Body of pancreas (tissue), 4 donors: ENCODE measurements around the gene RBM33. TPM values are rescaled to one million over a fixed set of nuclear protein-coding genes. Genes with fewer than 3 reads are reported as not detected.
A peak's percentile ranks its signal among the peaks of the same experiment; 100 is the strongest.

Source experiments
- ATAC-seq: fragments of 150-250 bp; one replicate; pipeline ENCODE4 v1.9.1; 2016
- DNase-seq, 4 donors: peaks; one replicate each; pipeline ENCODE4 v3.0.0-alpha.2; 2019
- H3K27ac ChIP-seq, 4 donors: fragments of 200-600 bp; sonication (generic); 1 replicate in 3 of 4; 2 replicates in 1 of 4; pipeline versions ENCODE4 v1.5.1 to v1.6.1; 2016 to 2019; ENCODE audit warnings: mild to moderate bottlenecking in 1 of 4, mixed read lengths in 1 of 4, moderate library complexity in 1 of 4
- H3K27me3 ChIP-seq, 2 donors: fragments of 200-600 bp; sonication (generic); one replicate each; pipeline ENCODE4 v1.6.0; 2016; ENCODE audit warnings: mild to moderate bottlenecking in 1 of 2
- H3K36me3 ChIP-seq, 2 donors: fragments of 200-600 bp; sonication (generic); replicated peaks in 1 of 2; 2 replicates each; pipeline ENCODE4 v1.5.1; 2016; ENCODE audit warnings: low read depth in 2 of 2; ENCODE audit not compliant: insufficient read depth in 1 of 2
- H3K4me1 ChIP-seq: fragments of 200-600 bp; sonication (generic); one replicate; pipeline ENCODE4 v1.6.0; 2016
- H3K4me3 ChIP-seq, 2 donors: fragments of 200-600 bp; sonication (generic); 1 replicate in 1 of 2; 2 replicates in 1 of 2; pipeline ENCODE4 v1.5.1; 2016 to 2019
- H3K9me3 ChIP-seq, 3 donors: fragments of 200-600 bp; sonication (generic); 1 replicate in 2 of 3; 2 replicates in 1 of 3; pipeline ENCODE4 v1.5.1; 2016
- POLR2A ChIP-seq, 3 donors: fragments of 450-650 bp; IDR thresholded peaks; one replicate each; pipeline ENCODE4 v1.6.1; 2016; ENCODE audit warnings: antibody characterized with exemption in 3 of 3, mild to moderate bottlenecking in 2 of 3
- WGBS, 2 donors: methylation state at CpG; one replicate each; pipeline ENCODE4 v1.1.5; 2017; 5-methylcytosine and 5-hydroxymethylcytosine counted together
- intact Hi-C: fragments of 100-400 bp; cut with DNase I; formaldehyde crosslinking; loops from one replicate; pipeline ENCODE4 v1.15.1; 2023
- total RNA-seq, 2 donors: library from RNA; depleted of rRNA; stranded (reverse); fragments of >200 nt; gene quantifications; one replicate each; pipeline ENCODE4 v1.1.0, GENCODE V29; 2016
- TF ChIP-seq, protein P1 (sequence below), 7 experiments: fragments of 450-650 bp in 4 of 7; fragments of 200-600 bp in 3 of 7; sonication (generic) in 3 of 7; IDR thresholded peaks; one replicate each; pipeline ENCODE4 v1.5.1; 2016 to 2019; ENCODE audit warnings: antibody characterized with exemption in 7 of 7

RBM33 gene
- total RNA-seq, 2 donors from 2014 or later: 30.6 to 78.4 TPM

DNA sequence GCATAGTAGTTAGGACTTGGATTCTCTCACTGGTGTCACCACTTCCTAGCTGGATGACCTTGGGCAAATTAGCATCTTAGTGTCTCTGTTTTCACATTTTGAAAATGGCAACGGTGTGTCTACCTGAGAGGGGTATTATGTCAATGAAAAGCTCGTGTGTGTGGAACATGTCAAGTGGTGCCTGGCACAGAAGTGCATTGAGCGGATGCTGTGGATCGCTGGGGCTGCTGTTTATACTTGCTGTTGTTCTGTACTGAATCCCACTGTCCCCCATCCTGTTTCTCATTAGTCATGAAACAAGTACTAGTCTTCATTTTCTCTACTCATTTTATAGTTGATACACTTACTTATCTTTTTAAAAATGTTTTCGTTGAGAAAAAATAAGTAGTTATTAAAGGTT lies 26.1 kb downstream of the RBM33 start:
- no peak for TF ChIP-seq POLR2A (IDR thresholded peaks at IDR 0.05)
- TF ChIP-seq, protein P1, sequence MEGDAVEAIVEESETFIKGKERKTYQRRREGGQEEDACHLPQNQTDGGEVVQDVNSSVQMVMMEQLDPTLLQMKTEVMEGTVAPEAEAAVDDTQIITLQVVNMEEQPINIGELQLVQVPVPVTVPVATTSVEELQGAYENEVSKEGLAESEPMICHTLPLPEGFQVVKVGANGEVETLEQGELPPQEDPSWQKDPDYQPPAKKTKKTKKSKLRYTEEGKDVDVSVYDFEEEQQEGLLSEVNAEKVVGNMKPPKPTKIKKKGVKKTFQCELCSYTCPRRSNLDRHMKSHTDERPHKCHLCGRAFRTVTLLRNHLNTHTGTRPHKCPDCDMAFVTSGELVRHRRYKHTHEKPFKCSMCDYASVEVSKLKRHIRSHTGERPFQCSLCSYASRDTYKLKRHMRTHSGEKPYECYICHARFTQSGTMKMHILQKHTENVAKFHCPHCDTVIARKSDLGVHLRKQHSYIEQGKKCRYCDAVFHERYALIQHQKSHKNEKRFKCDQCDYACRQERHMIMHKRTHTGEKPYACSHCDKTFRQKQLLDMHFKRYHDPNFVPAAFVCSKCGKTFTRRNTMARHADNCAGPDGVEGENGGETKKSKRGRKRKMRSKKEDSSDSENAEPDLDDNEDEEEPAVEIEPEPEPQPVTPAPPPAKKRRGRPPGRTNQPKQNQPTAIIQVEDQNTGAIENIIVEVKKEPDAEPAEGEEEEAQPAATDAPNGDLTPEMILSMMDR (IDR thresholded peaks at IDR 0.05): no peak
- H3K4me1 ChIP-seq: peaks cover 25% of the 10 kb centered on the region
- H3K27ac ChIP-seq: peak overlapping the region in 1 of 4 donors; percentile 56

DNA sequence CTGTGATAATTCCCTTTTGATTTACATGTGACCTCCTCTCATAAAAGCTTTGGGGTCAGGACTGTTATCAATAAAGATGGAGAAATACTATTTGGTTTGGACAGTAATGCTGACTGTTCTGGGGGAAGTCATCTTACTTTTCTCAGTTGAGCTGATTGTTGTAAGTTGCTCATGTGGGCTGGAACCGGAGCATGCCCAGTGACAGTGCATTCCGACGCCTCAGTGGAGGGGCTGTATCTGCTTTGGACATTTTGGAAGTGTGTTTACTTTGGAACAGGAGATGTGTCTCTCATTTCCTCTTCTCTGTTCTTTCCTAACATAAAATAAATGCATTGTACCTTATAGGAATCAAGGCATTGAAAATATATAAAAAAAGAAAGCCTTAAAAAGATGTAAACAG lies 30.1 kb downstream of the RBM33 start:
- no peak overlapping the region for H3K4me3 ChIP-seq
- TF ChIP-seq POLR2A (IDR thresholded peaks at IDR 0.05): no peak
- TF ChIP-seq, protein P1 (IDR thresholded peaks at IDR 0.05): no peak
- intact Hi-C loops: no loop called here
- 93 to 96% methylated on average over 3 of the region's 3 CpGs for WGBS, 2 donors
- H3K27ac ChIP-seq: no peak overlapping the region
- no peaks in the 10 kb centered on the region for H3K9me3 ChIP-seq
- ATAC-seq: no peak
- no peaks in the 10 kb centered on the region for H3K27me3 ChIP-seq
- DNase-seq: no peak
- H3K4me1 ChIP-seq: peaks cover 20% of the 10 kb centered on the region
- H3K36me3 ChIP-seq: no peaks in the 10 kb centered on the region

More for the DNA sequence above, 26.1 kb downstream of the RBM33 start:
- Histone ChIP-seq H3K27me3 (no peaks in the 10 kb centered on the region), H3K9me3 (no peaks in the 10 kb centered on the region), H3K36me3 (no peaks in the 10 kb centered on the region), H3K4me3 (no peak overlapping the region)
- WGBS, 2 donors: 48 to 56% methylated on average over 5 of the region's 5 CpGs
- DNase-seq (no peak), ATAC-seq (no peak)
- intact Hi-C loops: no loop called here

DNA sequence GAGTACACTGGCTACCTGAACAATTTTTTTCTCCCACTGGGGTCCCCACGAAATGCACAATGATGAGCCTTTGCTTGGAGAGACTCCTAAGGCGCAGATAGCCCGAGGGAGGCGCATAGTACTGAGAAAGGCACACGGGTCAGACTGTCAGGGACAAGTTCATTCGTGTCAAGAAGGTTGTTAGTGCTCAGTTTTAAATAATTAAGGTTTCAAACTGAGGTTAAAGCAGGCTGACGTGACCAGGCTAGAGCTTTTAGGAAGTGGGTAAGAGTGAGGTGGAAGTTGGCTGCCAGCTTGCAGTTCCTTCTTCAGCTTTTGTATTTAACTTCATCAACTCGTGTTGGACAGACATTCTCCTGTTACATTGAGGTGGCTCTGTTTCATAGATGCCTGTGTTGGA lies 31.6 kb downstream of the RBM33 start:
- Histone ChIP-seq H3K27me3 (no peaks in the 10 kb centered on the region), H3K27ac (no peak overlapping the region), H3K36me3 (peaks cover 0 to 6% of the 10 kb centered on the region in 2 donors), H3K4me3 (no peak overlapping the region), H3K9me3 (no peaks in the 10 kb centered on the region), H3K4me1 (peaks cover 15% of the 10 kb centered on the region)
- no peak for DNase-seq
- no peak for ATAC-seq
- intact Hi-C loops: no loop called here
- 71 to 85% methylated on average over 8 of the region's 8 CpGs for whole genome bisulfite sequencing, 2 donors
- TF ChIP-seq, protein P1 (IDR thresholded peaks at IDR 0.05): no peak
- TF ChIP-seq POLR2A (IDR thresholded peaks at IDR 0.05): no peak

DNA sequence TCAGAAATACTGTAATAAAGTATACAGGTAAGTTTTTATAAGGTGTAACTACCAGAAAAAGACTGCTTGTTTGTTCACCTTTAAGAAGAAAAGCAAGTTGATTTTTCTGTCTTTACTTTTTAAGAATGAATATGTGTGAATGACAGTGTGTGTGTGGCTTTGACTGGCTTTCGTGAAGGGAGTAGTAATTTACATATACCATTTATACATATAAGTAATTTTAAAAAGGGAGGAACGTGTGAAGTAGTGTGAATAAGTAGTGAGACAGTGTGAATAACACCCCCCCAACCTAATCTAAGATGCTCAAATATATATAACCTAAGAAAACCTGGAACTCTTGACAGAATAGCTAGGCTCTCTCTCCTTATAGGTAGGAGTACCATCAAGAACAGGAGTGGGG lies 33.2 kb downstream of the RBM33 start:
- H3K9me3 ChIP-seq: no peaks in the 10 kb centered on the region
- intact Hi-C loops: no loop called here
- H3K4me1 ChIP-seq: peaks cover 18% of the 10 kb centered on the region
- no peak for DNase-seq
- H3K36me3 ChIP-seq: peaks cover 0 to 7% of the 10 kb centered on the region in 2 donors
- TF ChIP-seq POLR2A (IDR thresholded peaks at IDR 0.05): no peak
- TF ChIP-seq, protein P1 (IDR thresholded peaks at IDR 0.05): no peak
- no peaks in the 10 kb centered on the region for H3K27me3 ChIP-seq
- 91 to 92% methylated on average over 2 of the region's 2 CpGs for WGBS, 2 donors
- H3K4me3 ChIP-seq: no peak overlapping the region
- no peak for ATAC-seq
- H3K27ac ChIP-seq: no peak overlapping the region

DNA sequence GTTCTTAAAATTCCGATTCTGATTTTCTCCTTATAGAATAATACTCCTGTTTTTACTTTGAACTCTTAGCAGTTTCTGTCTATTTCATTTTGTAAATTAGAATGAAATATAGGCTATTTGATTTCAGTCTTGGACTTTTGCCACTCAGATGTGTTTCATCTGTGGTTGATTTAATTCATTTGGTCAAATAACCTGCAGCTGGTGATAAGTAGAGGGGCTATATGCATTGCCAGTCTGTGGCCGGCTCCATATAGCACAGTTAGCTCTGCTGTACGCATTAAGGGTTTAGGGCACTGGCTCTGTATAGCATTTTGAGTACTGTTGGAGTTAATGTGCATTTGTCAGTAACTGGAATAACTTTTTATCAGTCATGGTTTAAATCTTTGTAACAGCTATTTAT lies 35.7 kb downstream of the RBM33 start:
- Histone ChIP-seq H3K4me3 (no peak overlapping the region), H3K9me3 (no peaks in the 10 kb centered on the region), H3K4me1 (peaks cover 34% of the 10 kb centered on the region), H3K27me3 (no peaks in the 10 kb centered on the region), H3K27ac (no peak overlapping the region), H3K36me3 (peaks cover 0 to 7% of the 10 kb centered on the region in 2 donors)
- intact Hi-C loops: no loop called here
- no peak for ATAC-seq
- whole genome bisulfite sequencing, 2 donors: 90 to 94% methylated on average over 3 of the region's 3 CpGs
- no peak for TF ChIP-seq POLR2A (IDR thresholded peaks at IDR 0.05)
- TF ChIP-seq, protein P1 (IDR thresholded peaks at IDR 0.05): no peak
- DNase-seq: no peak
